ENCODE measurements around the gene CRYBG2.
"Not testable (repeated sequence)": the region's sequence is repeated elsewhere in the genome, so short reads cannot be mapped to it uniquely, and the experiment has no call there.

Gene CRYBG2, protein sequence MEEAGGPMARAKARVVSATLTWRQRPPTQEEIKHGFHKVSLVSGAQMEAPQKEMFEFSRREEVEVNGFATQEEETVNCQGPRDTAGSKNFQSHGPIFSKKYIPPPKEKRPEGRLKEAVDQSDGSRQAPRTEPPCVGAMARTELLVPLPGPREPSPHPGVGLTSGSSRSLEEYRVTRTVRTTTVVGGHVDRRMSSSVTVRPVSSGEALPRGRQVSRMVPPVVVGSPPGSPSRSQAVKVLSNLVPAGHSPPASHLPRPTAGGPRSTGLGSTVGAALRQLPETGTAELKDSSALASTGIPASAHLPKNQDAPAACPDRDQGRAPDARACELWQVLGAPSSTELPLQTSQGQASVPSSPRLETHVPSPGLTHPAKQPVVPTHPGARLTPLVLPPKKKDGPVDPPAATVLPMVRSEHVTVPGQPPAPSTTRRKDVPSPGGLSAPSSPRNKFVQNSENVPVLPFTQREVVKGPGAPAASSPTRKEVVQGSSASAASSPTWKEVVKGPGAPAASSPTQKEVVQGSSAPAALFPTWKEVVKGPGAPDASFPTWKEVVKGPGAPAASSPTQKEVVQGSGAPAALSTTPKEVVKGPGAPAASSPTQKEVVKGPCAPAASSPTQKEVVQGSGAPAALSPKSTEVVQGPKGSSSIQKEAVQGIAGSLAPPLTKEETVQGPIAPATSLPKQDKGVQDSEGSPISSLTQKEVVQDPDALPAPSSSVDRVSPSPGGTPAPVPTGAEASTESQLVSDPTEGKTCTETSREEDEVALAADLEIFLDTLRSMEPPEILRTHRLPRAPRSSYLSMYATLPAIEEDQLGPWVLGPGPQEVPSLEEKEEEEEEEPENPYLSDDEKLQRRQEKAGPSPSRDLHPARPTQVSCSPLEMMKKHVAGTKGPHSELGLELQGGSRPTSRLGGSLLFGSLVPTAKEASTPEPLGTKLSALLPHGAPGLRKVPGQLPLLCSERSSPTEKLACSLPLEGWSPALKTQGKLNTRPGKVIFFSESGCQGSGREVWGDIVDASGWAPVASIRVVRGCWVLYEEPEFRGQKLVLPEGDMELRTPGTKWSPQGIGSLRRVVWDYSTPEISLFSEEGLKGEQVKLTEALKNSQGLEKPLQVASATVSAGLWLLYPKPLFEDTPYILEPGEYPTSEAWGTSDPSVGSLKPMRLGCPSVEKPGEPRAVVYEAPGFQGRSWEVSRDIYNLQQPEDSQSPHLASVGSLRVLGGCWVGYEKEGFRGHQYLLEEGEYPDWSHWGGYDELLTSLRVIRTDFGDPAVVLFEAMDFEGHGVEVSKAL (N-terminal part only)

DNA sequence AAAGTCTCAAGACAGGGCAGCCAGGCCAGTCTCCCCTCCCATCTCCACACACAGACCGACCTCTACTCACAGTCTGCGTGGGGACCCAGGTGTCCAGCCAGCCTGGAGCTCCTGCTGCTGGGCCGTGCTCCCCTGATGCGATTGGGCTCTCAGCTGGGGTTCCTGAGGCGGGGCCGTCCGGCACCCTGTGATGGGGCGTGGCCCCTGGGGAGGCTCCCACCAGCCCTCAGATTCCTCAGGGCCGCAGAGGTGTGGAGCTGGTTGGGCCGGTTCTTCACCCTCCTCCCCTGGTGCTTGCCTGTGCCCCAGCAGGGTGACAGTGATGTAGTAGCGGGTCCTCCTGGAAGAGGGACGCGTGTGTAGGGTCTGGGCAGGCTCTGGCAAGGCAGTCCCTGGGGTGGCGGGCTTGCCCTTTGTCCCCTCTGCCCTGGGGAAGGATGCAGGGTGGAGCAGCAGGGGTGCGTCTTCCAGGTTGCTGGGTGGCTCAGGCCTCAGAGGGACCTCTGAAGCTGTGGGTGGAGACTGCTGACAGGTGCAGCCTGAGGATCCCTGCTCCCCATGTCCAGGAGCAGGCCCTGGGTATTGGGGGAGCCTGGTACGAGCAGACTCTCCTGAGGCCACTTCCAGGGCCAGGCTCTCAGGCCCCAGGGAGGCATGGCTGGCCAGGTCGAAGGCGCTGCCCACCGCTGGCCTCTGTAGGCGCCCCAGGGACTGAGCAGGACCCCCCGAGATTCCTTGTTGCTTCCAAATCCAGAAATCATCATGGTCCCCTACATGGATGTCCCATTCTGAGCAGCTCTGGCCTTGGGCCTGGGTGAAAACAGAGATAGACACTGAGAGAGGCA is at the start of gene CRYBG2:
TSS of gene CRYBG2 (minus strand) at position 155 of the 845 bp plus-strand sequence. CDS start 7,473 bp downstream, outside the sequence.
- DNase-seq (ENCODE audit: low read depth): no peak

DNA sequence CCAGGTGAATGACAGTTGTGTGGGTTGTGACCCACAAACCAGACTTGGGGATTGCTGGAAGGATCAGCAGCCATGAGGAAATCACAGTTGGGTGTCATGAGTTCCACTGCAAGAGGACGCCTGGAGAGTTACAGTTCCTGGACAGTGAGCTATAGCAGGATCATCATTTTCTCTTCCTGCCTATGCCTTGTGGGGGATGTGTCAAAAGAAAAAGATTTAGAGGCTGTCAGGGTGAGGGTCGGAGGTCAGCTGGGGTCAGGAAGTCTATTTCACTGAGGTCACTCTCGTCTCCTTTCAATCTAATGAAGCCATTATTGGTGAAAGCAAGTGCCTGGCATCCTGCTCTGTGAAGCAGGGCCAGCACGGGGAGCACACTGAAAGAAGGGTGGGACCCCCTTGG is 49.7 kb upstream of the CRYBG2 start:
- no peak for DNase-seq (ENCODE audit: low read depth)

DNA sequence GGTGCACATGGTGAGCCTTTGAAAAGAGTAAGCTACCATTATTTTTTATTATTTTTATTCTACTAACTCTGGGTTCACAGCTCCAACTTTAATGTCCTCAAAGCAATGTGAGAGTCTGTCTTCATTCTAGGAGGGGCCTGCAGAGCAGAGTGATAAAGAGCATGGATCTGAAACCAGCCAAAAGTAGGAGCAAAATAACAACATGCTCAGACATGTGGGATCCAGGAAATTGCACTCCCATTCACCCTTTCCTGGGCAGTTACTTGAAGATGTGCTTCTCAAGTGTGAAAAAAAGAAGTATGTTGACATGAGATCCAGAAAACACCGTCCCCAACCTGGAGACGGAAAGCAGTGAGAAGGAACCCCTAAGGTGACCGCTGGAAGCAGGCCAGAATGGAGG is 48.0 kb upstream of the CRYBG2 start:
- no peak for DNase-seq (ENCODE audit: low read depth)

DNA sequence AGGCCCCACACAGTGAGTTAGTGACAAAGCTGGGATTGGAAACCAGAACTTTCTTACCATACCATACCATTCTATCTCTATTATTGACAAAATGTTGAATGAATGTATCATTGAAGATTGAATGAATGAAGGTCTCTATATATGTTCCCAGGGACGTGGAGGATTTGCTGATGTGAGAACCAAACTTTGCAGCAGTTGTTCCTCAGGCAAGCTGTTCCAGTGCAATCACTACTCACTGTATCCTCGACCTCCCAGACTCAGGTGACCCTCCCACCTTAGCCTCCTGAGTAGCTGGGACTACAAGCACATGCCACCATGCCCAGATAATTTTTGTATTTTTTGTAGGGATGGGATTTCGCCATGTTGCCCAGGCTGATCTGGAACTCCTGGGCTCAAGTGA is 45.1 kb upstream of the CRYBG2 start:
- DNase-seq (ENCODE audit: low read depth): no peak

DNA sequence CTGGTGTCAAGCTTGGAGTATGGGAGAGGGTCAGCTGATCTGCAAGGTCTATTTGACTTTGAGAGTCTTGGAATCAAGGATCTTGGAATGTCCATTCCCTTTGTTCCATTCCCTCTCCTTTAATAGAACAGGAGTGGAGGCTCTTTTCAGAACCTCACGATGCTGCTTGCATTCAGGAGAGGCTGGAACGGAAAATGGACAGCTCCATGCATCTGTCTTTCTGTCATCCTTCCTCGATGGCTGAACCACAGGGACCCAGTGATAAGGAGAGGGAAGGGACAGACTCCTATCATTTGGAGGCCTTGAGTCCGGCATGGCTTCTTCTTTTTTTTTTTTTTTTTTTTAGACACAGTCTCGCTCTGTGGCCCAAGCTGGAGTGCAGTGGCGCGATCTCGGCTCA is 41.8 kb upstream of the CRYBG2 start:
- no peak for DNase-seq (ENCODE audit: low read depth)

DNA sequence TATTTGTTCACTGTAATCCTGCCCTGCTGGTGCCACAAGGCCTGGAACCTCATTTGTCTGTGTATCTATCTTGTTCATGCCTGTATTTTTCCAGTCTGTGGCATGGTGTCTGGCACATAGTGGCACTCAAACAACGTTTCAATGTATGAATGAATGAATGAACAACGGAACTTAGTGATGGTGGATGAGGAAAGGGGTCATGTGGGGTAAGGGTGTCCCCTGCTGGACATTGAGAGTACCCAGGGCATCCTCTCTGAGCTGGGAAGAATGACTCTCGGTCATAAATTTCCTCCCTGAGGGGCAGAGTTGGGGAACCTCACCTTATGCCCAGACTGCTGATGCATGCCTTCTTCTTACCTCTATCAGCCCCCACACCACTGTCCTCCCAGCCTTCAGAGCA is 37.5 kb upstream of the CRYBG2 start:
- no peak for DNase-seq (ENCODE audit: low read depth)

DNA sequence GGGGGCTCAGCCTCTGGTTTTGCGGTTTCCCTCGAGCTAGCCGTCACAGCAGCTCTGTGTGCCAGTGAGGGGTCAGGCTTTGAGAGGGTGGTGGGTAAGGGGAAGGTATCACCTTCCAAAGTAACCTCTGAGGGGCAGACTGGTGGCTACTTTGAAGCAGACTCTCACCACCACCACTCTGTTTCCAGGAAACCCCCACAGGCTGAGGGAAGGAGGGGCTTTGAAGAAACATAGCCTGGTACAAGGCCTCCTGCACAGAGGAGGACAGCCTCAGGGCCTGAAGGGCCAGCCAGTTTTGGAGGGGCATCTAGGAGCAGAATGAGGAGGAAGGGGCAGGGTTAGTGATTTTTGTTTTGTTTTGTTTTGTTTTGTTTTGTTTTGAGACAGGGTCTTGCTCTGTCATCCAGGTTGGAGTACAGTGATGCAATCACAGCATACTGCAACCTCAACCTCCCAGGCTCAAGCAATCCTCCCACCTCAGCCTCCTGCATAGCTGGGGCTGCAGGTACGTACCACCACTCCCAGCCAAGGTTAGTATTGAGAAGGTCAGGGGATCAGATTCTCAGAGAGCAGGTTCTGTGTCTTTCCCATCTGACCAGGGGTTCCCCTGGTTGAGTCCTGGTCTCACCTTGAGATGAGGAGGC is 35.8 kb upstream of the CRYBG2 start:
- no peak for DNase-seq (ENCODE audit: low read depth)

DNA sequence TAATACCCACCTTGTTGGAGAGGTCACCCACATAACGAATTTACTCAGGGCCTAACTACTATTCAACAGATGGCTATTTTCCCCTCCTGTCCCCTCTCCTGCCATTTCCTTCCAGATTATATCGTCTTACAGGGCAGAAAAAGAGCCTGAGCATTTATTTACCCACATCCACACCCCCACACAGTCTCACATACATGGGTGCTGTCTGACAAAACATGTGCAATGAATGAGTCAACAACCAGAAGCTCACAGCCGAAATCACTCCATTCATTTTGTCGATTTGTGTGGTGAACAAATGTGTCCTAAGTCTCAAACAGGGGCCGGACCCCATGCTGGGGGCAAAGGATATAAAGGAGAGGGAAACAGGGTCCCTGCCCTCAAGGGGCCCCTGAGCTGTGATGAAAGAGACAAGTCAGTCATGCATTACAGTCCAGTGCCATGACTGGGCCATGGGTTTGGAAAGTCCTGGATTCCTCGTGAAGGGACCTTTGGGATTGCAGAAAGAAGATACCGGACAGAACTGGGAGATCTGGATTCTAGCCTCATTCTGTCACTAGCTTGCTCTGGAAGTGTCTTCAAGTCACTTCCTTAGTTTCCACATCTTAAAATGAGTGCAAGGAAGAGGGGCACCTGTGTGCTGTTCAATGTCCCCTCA is 35.0 kb upstream of the CRYBG2 start:
- no peak for DNase-seq (ENCODE audit: low read depth)

DNA sequence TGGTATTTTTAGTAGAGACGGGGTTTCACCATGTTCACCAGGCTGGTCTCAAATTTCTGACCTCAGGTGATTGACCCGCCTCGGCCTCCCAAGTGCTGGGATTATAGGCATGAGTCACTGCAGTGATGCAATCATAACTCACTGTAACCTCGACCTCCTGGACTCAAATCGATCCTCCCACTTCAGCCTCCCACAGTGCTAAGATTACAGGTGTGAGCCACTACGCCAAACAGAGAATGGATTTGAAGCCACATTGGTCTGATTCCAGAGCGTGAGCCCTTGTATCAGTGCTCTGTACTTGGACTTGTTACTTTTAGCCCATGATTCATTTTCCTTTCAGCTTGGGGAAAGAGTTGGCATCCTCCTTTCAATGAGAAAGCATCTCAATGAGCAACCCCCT is 33.5 kb upstream of the CRYBG2 start:
- no peak for DNase-seq (ENCODE audit: low read depth)

DNA sequence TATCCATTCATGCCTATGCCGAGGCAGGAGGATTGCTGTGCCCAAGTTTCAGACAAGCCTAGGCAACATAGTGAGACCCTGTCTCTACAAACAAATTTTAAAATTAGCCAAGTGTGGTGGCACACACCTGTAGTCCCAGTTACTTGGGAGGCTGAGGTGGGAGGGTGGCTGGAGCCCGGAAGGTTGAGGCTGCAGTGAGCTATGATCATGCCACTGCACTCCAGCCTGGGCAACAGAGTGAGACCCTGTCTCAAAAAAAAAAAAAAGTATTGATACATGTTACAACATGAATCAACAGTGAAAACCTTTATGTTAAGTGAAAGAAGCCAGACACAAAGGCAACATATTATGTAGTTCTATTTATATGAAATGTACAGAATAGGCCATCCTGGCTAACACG is 31.1 kb upstream of the CRYBG2 start:
- DNase-seq (ENCODE audit: low read depth): not testable (repeated sequence)

DNA sequence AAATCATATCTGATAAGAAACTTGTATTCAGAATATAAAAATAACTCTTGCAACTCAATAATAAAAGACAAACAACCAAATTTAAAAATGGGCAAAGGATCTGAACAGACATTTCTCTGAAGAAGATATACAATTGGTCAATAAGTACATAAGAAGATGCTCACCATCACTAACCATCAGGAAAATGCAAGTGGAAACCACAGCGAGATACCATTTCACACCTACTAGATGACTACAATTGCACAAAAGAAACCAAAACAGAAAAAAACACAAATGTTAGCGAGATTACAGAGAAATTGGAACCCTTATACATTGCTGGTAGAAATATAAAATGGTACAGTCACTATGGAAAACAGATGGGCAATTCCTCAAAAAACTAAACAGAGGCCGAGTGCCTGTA is 30.1 kb upstream of the CRYBG2 start:
- no peak for DNase-seq (ENCODE audit: low read depth)

DNA sequence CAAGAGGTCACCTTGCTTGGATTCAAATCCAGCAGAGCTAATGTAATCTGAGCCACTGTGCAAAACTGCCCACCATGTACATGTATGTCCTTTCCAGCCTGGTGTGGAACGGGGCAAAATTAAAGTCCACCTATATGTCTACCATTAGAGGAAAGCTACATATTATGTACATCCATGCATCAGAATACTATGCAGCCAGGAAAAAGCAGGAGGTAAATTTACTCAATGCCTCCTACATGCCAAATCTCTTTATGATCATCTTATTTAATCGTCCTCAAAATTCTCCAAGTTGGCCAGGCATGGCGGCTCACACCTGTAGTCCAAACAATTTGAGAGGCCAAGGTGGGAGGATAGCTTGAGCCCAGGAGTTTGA is 24.9 kb upstream of the CRYBG2 start:
- no peak for DNase-seq (ENCODE audit: low read depth)

DNA sequence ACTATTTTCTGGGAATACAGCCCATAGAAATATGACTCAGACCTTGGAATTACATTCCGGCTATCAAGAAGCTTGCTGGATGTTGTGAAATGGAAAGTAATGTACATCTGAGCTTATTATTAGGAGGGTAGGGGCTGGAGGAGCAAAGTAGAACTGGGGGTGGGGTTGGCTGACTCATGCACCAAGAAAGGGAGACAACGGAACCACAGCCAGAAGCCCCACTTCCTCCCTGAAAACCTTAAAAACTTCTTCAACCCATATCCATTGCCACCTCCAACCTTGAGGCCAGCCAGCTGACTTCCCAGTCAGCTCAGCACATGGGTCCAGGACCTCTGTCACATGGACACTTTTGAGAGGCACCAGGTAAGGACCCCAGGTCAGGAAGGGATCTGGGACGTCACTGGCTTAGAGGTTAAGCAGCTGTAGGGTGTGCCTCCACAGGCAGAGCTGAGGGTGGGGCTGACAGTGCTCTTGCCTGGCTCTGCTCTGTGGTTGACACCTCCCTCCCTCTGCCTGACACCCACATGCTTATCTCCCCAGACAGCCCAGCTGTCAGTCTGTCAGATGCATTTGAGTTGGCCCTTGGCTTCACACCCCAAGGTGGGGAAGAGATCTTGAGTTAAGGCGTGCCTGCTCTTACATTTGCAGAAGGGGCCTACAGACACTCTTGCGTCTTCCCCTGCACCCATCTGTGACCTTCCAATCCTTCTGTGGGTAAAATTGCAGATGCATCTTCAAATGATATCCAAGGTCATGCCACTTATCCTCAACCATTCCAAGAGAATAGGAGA is 24.4 kb upstream of the CRYBG2 start:
- DNase-seq (ENCODE audit: low read depth): peak; percentile 76

DNA sequence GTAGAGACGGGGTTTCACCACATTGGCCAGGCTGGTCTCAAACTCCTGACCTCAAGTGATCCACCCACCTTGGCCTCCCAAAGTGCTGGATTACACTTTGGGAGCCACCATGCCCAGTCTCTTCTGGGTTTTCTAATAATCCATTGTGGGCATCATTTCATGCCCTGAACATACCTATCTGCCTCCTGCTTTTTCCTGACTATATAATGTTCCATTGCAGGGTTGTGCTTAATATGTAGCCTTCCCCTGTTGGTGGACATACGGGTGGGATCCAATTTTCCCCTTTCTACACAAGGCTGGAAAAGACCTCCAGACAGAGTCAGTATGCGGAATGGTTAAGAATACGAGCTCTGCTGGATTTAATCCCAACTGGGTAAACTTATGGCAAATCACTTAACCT is 22.1 kb upstream of the CRYBG2 start:
- DNase-seq (ENCODE audit: low read depth): no peak

DNA sequence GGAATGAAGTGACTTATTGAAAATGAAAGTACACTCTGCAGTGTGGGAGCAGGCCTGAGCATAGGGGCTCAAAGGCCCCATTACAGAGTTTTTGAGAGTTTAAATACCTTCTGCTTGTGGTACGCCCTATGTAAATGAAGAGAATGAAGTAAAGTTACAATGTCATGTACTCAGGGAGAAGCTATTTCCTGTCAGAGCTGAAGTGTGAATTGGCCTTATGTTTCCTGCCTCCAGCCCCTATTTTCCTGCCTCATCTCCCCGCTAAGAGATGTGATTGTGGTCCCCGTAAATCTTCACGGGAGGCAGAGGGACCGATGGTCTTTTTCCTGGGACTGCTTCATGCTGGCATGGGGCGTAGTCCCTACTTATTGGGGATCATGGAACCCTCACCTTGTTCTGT is 21.2 kb upstream of the CRYBG2 start:
- DNase-seq (ENCODE audit: low read depth): no peak

DNA sequence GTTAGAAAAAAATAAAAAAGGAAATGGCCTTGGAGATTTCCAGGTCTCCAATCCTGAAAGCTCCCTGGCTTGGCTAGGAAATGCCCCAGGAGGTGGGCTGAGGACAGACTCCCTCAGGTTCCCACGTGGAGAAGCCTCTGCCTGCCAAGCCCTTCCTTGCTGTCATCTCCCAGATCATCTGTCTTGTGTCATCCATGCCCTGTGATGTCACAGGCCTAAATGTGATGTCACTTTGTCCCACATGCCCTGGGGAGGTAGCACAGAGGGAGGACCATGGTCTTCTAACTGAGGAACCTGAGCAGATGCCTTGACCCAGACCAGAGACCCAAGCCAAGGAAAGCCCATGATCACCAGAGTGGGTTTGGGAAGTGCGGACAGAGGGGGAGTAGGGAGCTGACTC is 20.4 kb upstream of the CRYBG2 start:
- not testable (repeated sequence) for DNase-seq (ENCODE audit: low read depth)

DNA sequence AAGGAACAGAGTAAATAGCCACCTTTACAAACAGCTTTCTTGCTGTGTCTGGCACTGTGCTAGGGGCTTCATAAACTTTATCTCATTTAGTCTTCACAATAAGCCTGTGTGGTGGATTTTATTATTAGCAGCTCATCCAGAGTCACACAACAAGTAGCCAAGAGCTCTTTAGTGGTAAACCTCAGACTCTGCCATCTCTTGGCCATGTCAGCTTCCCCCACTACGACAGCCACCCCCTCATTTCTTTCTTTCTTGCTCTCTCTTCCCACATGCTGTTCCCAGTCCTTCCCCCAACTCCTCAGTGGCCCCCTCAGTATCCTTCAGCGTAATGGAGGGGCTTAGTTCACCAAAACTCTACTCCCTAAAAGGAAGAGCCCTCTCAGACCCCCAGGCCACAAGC is 19.9 kb upstream of the CRYBG2 start:
- no peak for DNase-seq (ENCODE audit: low read depth)

DNA sequence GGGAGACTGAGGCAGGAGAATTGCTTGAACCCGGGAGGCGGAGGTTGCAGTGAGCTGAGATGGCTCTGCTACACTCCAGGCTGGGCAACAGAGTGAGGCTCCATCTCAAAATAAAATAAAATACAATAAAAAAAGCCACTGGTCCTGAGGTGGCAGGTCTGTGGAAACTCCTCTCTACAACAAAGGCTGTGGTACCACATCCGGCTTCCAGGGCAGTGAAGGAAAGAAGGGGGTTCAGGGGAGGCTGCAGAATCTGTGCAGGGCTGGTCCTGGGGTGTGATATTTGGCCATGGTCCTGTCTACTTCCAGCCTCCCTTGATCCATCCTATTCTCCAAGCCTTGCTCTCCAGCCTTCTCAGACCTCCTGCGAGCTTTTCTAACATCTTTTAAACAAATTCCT is 19.4 kb upstream of the CRYBG2 start:
- DNase-seq (ENCODE audit: low read depth): no peak

DNA sequence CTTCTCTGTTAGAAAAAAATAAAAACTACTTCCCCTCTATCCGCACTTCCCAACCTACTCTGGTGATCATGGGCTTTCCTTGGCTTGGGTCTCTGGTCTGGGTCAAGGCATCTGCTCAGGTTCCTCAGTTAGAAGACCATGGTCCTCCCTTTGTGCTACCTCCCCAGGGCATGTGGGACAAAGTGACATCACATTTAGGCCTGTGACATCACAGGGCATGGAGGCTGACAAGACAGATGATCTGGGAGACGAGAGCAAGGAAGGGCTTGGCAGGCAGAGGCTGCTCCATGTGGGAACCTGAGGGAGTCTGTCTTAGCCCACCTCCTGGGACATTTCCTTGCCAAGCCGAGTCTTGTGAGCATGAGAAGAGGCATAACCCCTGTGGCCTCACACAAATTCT is 18.7 kb upstream of the CRYBG2 start, which contains the start of gene ZNF683:
TSS of gene ZNF683 (minus strand) at position 140 of the 400 bp plus-strand sequence. CDS start 4,179 bp downstream, outside the sequence.
- DNase-seq (ENCODE audit: low read depth): not testable (repeated sequence)

Measured in stimulated activated CD8-positive, alpha-beta memory T cell treated with anti-CD3 and anti-CD28 coated beads, Interleukin-12 subunit alpha, Interleukin-12 subunit beta, amount 100 ng/mL, for 4 hours (primary cell).